GM19099 (cell line): Measurements from ENCODE around the gene TMSB10.
A peak's percentile ranks its signal among the peaks of the same experiment; 100 is the strongest.

Source experiments
- POLR2A ChIP-seq: IDR thresholded peaks from 3 replicates; pipeline ENCODE4 v1.6.1; 2011; ENCODE audit warnings: low read depth; ENCODE audit not compliant: insufficient read length; ENCODE audit errors: extremely low read depth

TMSB10 gene

GRCh38 chr2:84908948-84909713, 3.7 kb downstream of the TMSB10 start:
- peak; percentile 32 for TF ChIP-seq POLR2A

GRCh38 chr2:84911135-84911678, 5.8 kb downstream of the TMSB10 start:
- no peak for TF ChIP-seq POLR2A

GRCh38 chr2:84912984-84913383, 7.5 kb downstream of the TMSB10 start:
- no peak for TF ChIP-seq POLR2A

DNA sequence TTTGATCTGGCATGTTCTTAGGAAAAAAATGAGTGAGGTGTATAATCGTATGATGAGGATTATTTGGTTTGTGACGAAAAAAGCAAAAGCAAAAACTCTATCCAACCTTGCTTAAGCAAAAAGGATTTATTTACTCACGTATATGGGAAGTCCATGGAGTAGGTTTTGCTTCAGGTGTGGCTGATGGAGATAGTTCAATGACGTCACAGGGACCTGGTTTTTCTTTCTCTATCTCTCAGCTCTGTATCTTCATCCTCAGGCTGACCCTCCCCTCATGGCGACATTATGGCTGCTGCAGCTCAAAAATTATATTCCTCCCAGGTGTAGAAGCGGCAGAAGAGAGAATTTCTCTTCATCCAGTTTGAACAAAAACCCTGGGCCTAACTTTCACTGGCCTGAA, 8.9 kb downstream of the TMSB10 start:
- no peak for TF ChIP-seq POLR2A

- no peak for TF ChIP-seq POLR2A
Measured at GRCh38 chr2:84918430-84918829, 13.0 kb downstream of the TMSB10 start.

GRCh38 chr2:84919885-84920580, 14.6 kb downstream of the TMSB10 start:
- no peak for TF ChIP-seq POLR2A

DNA sequence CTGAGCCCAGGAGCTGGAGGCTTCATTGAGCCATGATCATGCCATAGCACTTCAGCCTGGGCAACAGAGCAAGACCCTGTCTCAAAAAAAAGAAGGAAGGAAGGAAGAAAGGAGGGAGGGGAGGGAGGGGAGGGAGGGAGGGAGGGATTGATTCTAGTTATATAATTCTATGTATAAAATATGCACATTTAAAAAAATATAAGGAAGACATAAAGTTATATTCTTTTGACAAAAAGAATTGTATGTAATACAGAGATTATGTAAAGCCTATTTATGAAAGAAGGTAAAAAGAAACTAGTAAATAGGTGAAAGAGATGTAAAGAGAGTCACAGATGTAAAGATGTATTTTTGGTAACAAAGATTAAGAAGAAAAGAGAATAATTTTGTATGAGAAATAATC, 17.6 kb downstream of the TMSB10 start:
- TF ChIP-seq POLR2A = no peak

- no peak for TF ChIP-seq POLR2A
Measured at GRCh38 chr2:84924173-84925106, 19.0 kb downstream of the TMSB10 start.

- no peak for TF ChIP-seq POLR2A
Measured at GRCh38 chr2:84925336-84925723, 19.9 kb downstream of the TMSB10 start.

GRCh38 chr2:84925724-84926376, 20.4 kb downstream of the TMSB10 start:
- TF ChIP-seq POLR2A = peak; percentile 15

DNA sequence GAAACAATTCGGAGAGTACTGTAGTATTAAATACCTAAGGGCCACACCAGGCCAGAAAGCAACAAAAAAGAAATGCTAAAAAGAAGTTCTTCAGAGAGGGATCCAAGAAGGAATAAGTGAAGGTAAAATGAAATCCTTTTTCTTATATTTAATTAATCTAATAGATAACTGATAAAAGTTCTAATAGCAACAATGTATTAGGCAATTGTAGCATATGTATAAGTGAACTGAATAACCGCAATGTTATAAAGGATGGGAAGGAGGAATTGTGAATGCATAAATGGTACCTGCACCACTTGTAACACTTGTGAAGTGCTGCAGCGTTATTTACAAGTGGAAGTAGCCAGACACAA, 21.8 kb downstream of the TMSB10 start:
- TF ChIP-seq POLR2A = no peak

GRCh38 chr2:84931384-84931821, 25.9 kb downstream of the TMSB10 start:
- no peak for TF ChIP-seq POLR2A

DNA sequence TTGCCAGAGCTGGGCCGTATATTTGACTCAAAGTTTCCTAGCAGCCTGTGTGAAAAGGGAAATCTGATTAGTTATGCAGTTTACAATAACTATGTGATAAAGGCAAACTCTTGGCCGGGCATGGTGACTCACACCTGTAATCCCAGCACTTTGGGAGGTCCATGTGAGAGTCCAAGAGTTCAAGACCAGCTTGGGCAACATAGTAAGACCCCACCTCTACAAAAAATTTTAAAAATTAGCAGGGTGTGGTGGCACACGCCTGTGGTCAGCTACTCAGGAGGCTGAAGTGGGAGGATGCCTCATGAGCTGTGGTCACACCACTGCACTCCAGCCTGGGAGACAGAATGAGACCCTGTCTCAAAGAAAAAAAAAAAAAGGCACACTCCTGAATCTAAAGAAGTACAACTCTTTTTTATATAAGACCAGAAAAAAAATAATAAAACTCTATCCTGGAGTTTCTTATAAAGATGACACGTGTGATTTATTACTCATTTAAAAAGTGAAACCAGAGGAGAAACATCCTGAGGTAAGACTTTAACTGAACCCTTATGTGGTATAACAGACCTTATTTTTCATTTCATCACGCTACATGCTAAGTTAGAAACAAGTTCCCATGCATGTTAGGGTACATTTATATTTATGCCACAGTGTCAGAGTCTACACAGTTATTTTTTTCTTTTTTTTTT, 32.9 kb downstream of the TMSB10 start:
- no peak for TF ChIP-seq POLR2A
